ENCODE data around the gene EPHA4.

- TF ChIP-seq CTCF (IDR thresholded peaks at IDR 0.05) (no peak), EP300 (IDR thresholded peaks at IDR 0.05) (no peak), POLR2A (IDR thresholded peaks at IDR 0.05) (no peak)
Measured at GRCh38 chr2:221571551-221572218, 419 bp downstream of the EPHA4 start.

Data from stomach (tissue), 4 donors.